ENCODE measurements around the gene DRAM2.

Gene DRAM2

DNA sequence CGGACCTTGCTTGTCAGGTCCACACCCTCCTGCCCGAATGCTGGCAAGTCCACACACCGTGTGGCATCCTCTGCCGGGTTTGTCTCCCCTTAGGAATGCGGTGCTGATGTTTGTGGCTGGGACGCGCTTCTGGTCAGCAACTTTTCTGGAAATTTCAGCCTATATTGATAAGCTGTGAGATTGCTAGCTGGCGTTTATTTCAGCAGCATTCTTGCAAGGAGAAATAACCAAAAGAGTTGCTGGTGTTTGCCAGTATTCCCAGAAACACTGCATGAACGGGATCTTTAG, 731 bp upstream of the DRAM2 start:
- no peak for TF ChIP-seq RAD21 (IDR thresholded peaks at IDR 0.05; ENCODE audit: low read depth)
- TF ChIP-seq EGR1 (IDR thresholded peaks at IDR 0.05), result no peak

DNA sequence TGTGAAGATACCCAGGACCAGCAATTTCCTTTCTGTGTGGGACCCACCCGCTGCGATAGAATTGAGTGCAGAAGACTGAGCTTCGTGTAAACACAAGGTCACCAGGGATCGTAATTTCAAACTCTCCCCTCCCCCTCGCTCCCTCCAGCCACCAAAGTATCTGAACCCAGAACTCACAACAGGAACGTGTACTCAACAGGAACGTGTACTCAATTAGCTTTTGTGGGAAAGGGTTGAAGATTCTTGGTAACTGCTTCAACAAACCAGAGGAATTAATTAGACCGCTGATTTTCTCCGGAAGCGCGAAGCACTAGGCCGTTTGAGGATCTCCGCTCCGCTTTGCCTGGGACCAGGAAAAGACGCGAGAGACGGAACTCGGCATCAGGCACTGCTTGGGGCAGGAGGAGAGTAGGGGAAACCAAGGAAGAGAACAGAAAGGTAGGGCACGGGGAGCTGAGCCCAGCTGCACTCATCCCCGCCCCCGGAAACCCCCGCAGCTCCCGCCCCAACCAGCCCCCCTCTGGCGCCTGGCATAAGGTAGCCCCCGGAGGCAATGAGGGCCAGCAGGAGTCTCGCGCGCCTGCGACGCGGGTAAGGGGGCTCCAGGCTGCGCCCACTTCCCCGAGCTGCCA, 453 bp downstream of the DRAM2 start:
- TF ChIP-seq, protein P1, sequence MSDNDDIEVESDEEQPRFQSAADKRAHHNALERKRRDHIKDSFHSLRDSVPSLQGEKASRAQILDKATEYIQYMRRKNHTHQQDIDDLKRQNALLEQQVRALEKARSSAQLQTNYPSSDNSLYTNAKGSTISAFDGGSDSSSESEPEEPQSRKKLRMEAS (IDR thresholded peaks at IDR 0.05), result 0 out of 2 replicates have a peak, but pooled peaks have one; percentile 3
- no peak for TF ChIP-seq TEAD4 (IDR thresholded peaks at IDR 0.05)

DNA sequence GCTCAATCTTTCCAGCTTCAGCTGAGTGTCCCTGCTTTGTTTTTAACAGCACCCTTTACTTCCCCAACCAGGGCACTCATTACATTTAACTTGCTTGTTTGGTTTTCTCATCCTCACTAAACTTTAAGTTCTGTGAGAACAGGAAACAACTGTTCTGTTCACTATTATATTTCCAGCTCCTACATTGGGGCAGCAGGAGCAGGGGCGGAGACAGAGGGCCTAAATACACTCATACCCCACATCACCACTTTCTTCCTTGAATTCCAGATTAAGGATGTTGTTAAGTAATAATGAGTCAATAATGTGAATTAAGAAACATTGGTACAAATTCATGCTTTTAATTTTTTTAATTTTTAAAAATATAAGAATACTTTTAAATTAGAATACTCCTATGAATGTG, 6.0 kb downstream of the DRAM2 start:
- TF ChIP-seq EP300 (IDR thresholded peaks at IDR 0.05; ENCODE audit: borderline replicate concordance) (no peak), RAD21 (IDR thresholded peaks at IDR 0.05; ENCODE audit: low read depth) (no peak), TCF12 (IDR thresholded peaks at IDR 0.05; ENCODE audit: low read depth) (no peak), EGR1 (IDR thresholded peaks at IDR 0.05) (no peak), ZBTB7A (IDR thresholded peaks at IDR 0.05; ENCODE audit: low read depth) (no peak), YY1 (IDR thresholded peaks at IDR 0.05; ENCODE audit: low read depth) (no peak), TAF1 (IDR thresholded peaks at IDR 0.05; ENCODE audit: low read depth) (no peak)
- TF ChIP-seq, protein P2, sequence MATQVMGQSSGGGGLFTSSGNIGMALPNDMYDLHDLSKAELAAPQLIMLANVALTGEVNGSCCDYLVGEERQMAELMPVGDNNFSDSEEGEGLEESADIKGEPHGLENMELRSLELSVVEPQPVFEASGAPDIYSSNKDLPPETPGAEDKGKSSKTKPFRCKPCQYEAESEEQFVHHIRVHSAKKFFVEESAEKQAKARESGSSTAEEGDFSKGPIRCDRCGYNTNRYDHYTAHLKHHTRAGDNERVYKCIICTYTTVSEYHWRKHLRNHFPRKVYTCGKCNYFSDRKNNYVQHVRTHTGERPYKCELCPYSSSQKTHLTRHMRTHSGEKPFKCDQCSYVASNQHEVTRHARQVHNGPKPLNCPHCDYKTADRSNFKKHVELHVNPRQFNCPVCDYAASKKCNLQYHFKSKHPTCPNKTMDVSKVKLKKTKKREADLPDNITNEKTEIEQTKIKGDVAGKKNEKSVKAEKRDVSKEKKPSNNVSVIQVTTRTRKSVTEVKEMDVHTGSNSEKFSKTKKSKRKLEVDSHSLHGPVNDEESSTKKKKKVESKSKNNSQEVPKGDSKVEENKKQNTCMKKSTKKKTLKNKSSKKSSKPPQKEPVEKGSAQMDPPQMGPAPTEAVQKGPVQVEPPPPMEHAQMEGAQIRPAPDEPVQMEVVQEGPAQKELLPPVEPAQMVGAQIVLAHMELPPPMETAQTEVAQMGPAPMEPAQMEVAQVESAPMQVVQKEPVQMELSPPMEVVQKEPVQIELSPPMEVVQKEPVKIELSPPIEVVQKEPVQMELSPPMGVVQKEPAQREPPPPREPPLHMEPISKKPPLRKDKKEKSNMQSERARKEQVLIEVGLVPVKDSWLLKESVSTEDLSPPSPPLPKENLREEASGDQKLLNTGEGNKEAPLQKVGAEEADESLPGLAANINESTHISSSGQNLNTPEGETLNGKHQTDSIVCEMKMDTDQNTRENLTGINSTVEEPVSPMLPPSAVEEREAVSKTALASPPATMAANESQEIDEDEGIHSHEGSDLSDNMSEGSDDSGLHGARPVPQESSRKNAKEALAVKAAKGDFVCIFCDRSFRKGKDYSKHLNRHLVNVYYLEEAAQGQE (IDR thresholded peaks at IDR 0.05; ENCODE audit: low read depth), result no peak
- TF ChIP-seq, protein P3, sequence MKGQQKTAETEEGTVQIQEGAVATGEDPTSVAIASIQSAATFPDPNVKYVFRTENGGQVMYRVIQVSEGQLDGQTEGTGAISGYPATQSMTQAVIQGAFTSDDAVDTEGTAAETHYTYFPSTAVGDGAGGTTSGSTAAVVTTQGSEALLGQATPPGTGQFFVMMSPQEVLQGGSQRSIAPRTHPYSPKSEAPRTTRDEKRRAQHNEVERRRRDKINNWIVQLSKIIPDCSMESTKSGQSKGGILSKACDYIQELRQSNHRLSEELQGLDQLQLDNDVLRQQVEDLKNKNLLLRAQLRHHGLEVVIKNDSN (IDR thresholded peaks at IDR 0.05), result no peak

DNA sequence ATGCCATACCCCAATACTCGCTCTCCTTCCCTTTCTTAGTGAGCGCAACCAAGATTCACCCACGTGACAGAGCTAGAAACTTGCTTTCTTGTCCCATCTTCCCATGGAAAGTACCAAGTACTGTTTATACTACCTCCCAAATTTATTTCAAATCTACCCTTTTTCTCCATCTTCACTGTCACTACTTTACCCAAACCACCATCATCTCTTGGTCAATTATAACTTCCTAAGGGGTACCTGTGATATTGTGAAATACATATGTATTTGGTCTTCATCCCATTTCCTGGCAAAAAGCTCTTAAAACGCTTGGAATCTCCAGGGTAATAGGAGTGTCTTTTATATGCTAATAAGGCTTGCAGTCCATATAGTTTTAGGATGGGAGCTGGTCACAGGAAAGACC, 8.2 kb downstream of the DRAM2 start:
- TF ChIP-seq EP300 (IDR thresholded peaks at IDR 0.05; ENCODE audit: borderline replicate concordance), result no peak

DNA sequence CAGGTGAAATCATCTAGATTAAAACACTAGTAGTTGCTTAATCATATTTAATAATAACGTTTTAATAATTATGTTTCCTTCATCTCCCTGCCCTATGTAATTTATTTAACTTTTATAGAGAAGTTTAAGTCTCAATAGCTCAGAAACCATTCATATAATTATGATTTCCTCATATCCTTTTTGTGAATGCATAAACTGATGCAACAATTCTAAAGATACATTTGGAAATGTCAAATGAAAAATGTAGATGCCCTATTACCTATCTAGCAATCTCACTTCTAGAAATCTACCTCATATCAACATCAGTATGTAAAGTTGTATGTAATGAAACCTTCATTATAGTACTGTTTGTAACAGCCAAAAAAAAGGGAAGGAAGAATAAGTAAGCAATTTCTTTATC, 10.5 kb downstream of the DRAM2 start:
- TF ChIP-seq YY1 (IDR thresholded peaks at IDR 0.05; ENCODE audit: low read depth), result no peak
- TF ChIP-seq, protein P3 (IDR thresholded peaks at IDR 0.05), result no peak
- TF ChIP-seq EGR1 (IDR thresholded peaks at IDR 0.05), result no peak
- TF ChIP-seq FOXM1 (IDR thresholded peaks at IDR 0.05; ENCODE audit: borderline replicate concordance, low read depth), result no peak
- no peak for TF ChIP-seq CREB1 (IDR thresholded peaks at IDR 0.05; ENCODE audit: low read depth)
- no peak for TF ChIP-seq TCF12 (IDR thresholded peaks at IDR 0.05; ENCODE audit: low read depth)
- no peak for TF ChIP-seq EP300 (IDR thresholded peaks at IDR 0.05; ENCODE audit: borderline replicate concordance)
- TF ChIP-seq, protein P2 (IDR thresholded peaks at IDR 0.05; ENCODE audit: low read depth), result no peak
- TF ChIP-seq, protein P1 (IDR thresholded peaks at IDR 0.05), result no peak
- TF ChIP-seq TAF1 (IDR thresholded peaks at IDR 0.05; ENCODE audit: low read depth), result no peak

DNA sequence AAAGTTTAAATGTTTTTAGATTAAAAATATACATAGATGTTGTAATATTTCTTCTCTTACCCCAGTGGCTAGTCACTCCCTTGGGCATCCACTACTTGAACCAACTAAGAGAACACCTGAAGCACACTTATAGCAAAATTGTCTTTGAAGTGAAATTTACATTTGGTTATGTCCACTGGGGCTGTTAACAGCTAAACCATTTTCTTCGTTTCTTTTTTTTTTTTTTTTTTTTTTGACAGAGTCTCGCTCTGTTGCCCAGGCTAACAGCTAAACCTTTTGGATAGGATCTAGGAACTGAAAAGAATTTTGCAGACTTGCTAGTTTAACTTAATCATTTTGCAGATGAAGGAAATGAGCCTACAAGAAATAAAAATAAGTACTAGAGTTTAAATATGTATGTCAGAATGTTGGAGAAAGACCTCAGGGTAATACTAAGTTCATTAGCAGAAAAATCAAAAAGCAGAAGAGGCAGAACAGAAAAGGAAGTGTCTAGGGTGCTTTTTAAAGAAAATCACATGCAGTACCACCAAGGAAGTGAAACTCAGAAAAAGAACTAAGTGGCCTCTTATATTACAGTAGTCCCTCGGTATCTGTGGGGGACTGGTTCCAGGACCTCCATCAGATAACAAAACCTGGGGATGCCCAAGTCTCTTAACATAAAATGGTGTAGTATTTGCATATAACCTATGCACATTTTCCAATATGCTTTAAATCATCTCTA, 11.8 kb downstream of the DRAM2 start:
- TF ChIP-seq EP300 (IDR thresholded peaks at IDR 0.05; ENCODE audit: borderline replicate concordance) (no peak), YY1 (IDR thresholded peaks at IDR 0.05; ENCODE audit: low read depth) (no peak)

DNA sequence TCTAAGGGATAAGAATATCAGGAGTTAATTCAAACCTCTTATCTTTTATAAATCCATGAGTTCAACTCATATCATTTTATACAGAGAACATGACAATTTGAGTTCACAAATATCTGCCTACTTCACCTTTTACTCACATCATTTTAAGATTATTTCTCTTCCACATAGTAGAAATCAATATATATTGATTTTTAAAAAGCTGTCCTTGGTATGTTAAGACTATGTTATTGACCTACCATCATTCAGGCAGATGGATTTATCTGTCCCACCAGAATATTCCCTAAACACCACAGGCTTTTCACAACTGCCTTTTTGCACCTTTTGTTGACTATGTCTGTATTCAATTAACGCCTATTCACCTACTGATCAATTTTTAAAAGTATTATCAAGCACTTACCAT, 13.5 kb downstream of the DRAM2 start:
- TF ChIP-seq YY1 (IDR thresholded peaks at IDR 0.05; ENCODE audit: low read depth) (no peak), CEBPB (IDR thresholded peaks at IDR 0.05) (no peak), TAF1 (IDR thresholded peaks at IDR 0.05; ENCODE audit: low read depth) (no peak), EP300 (IDR thresholded peaks at IDR 0.05; ENCODE audit: borderline replicate concordance) (no peak), TEAD4 (IDR thresholded peaks at IDR 0.05) (no peak), FOXM1 (IDR thresholded peaks at IDR 0.05; ENCODE audit: borderline replicate concordance, low read depth) (no peak), RAD21 (IDR thresholded peaks at IDR 0.05; ENCODE audit: low read depth) (no peak), ZBTB7A (IDR thresholded peaks at IDR 0.05; ENCODE audit: low read depth) (no peak), TCF12 (IDR thresholded peaks at IDR 0.05; ENCODE audit: low read depth) (no peak), CREB1 (IDR thresholded peaks at IDR 0.05; ENCODE audit: low read depth) (no peak)
- TF ChIP-seq, protein P2 (IDR thresholded peaks at IDR 0.05; ENCODE audit: low read depth), result no peak
- TF ChIP-seq, protein P3 (IDR thresholded peaks at IDR 0.05), result no peak
- TF ChIP-seq, protein P1 (IDR thresholded peaks at IDR 0.05), result no peak
